GM19455 (cell line): ENCODE results near the gene USP17L12.
"Not testable (repeated sequence)": the region's sequence is repeated elsewhere in the genome, so short reads cannot be mapped to it uniquely, and the experiment has no call there.

Source experiments
- ATAC-seq: cut with Tn5 transposase; IDR thresholded peaks from one replicate; pipeline ENCODE4 v1.9.1; 2021; ENCODE audit not compliant: unreplicated experiment

Gene USP17L12

GRCh38 chr4:9219852-9220251 is at the start of gene USP17L12:
TSS of gene USP17L12 (plus strand) at chr4:9220152. CDS start at chr4:9220152, 0 bp downstream.
- not testable (repeated sequence) for ATAC-seq

GRCh38 chr4:9210357-9210756 is 9.6 kb upstream of the USP17L12 start, which contains the start of gene USP17L10:
TSS of gene USP17L10 (plus strand) at chr4:9210657. CDS start at chr4:9210657, 0 bp downstream.
- ATAC-seq, result not testable (repeated sequence)

- ATAC-seq, result not testable (repeated sequence)
These were observed 5.3 kb upstream of the USP17L12 start for GRCh38 chr4:9214701-9215100.

- ATAC-seq, result not testable (repeated sequence)
These were observed 4.8 kb upstream of the USP17L12 start, which contains the start of gene USP17L11 for GRCh38 chr4:9215105-9215504. TSS of gene USP17L11 (plus strand) at chr4:9215405. CDS start at chr4:9215405, 0 bp downstream.

GRCh38 chr4:9224596-9224995 is 4.6 kb downstream of the USP17L12 start, which contains the start of gene USP17L13:
TSS of gene USP17L13 (plus strand) at chr4:9224896. CDS start at chr4:9224896, 0 bp downstream.
- ATAC-seq, result not testable (repeated sequence)

GRCh38 chr4:9230249-9230648 is 10.3 kb downstream of the USP17L12 start:
- not testable (repeated sequence) for ATAC-seq

- not testable (repeated sequence) for ATAC-seq
These were observed 14.1 kb downstream of the USP17L12 start, which contains the start of gene USP17L15 for GRCh38 chr4:9234085-9234484. TSS of gene USP17L15 (plus strand) at chr4:9234385. CDS start at chr4:9234385, 0 bp downstream.

GRCh38 chr4:9238461-9238860 is 18.5 kb downstream of the USP17L12 start:
- ATAC-seq, result not testable (repeated sequence)

GRCh38 chr4:9243579-9243978 is 23.6 kb downstream of the USP17L12 start, which contains the start of gene USP17L17:
TSS of gene USP17L17 (plus strand) at chr4:9243879. CDS start at chr4:9243879, 0 bp downstream.
- not testable (repeated sequence) for ATAC-seq

- not testable (repeated sequence) for ATAC-seq
These were observed 28.2 kb downstream of the USP17L12 start, which contains the start of gene USP17L18 for GRCh38 chr4:9247953-9248680. TSS of gene USP17L18 (plus strand) at chr4:9248630. CDS start at chr4:9248630, 0 bp downstream.

- ATAC-seq, result not testable (repeated sequence)
These were observed 33.1 kb downstream of the USP17L12 start, which contains the start of gene USP17L19 for GRCh38 chr4:9253078-9253477. TSS of gene USP17L19 (plus strand) at chr4:9253378. CDS start at chr4:9253378, 0 bp downstream.

- not testable (repeated sequence) for ATAC-seq
These were observed 37.9 kb downstream of the USP17L12 start, which contains the start of gene USP17L20 for GRCh38 chr4:9257824-9258223. TSS of gene USP17L20 (plus strand) at chr4:9258124. CDS start at chr4:9258124, 0 bp downstream.

GRCh38 chr4:9262572-9262971 is 42.6 kb downstream of the USP17L12 start, which contains the start of gene USP17L21:
TSS of gene USP17L21 (plus strand) at chr4:9262872. CDS start at chr4:9262872, 0 bp downstream.
- not testable (repeated sequence) for ATAC-seq

- not testable (repeated sequence) for ATAC-seq
These were observed 47.4 kb downstream of the USP17L12 start, which contains the start of gene USP17L22 for GRCh38 chr4:9267319-9267718. TSS of gene USP17L22 (plus strand) at chr4:9267619. CDS start at chr4:9267619, 0 bp downstream.
